KMS-11 (cell line): ENCODE results near the gene LRRC45.

Experiments
- H2AFZ ChIP-seq: fragments of 200-600 bp; sonication (generic); 2 replicates; pipeline ENCODE4 v1.6.1; 2016; ENCODE audit warnings: antibody characterized with exemption, mixed run types, low read depth
- H3K27ac ChIP-seq: fragments of 200-600 bp; sonication (generic); 2 replicates; pipeline ENCODE4 v1.6.1; 2016; ENCODE audit warnings: mild to moderate bottlenecking, mixed run types
- H3K27me3 ChIP-seq: fragments of 200-600 bp; sonication (generic); 2 replicates; pipeline ENCODE4 v1.6.1; 2017; ENCODE audit warnings: mild to moderate bottlenecking, low read depth, mixed run types, moderate library complexity; ENCODE audit not compliant: insufficient read depth
- H3K36me3 ChIP-seq: fragments of 200-600 bp; sonication (generic); 2 replicates; pipeline ENCODE4 v1.6.1; 2017; ENCODE audit warnings: mild to moderate bottlenecking, mixed run types; ENCODE audit not compliant: insufficient read depth
- H3K4me1 ChIP-seq: fragments of 200-600 bp; sonication (generic); 2 replicates; pipeline ENCODE4 v1.6.1; 2016; ENCODE audit warnings: mild to moderate bottlenecking, low read depth, mixed run types; ENCODE audit not compliant: poor library complexity, severe bottlenecking
- H3K4me2 ChIP-seq: fragments of 200-600 bp; sonication (generic); 2 replicates; pipeline ENCODE4 v1.7.0; 2016; ENCODE audit warnings: mild to moderate bottlenecking, mixed run types
- H3K4me3 ChIP-seq: fragments of 200-600 bp; sonication (generic); IDR thresholded peaks from 2 replicates; pipeline ENCODE4 v1.6.1; 2017; ENCODE audit warnings: low read depth, low read length, mixed read lengths; ENCODE audit not compliant: insufficient read depth
- H3K79me2 ChIP-seq: fragments of 200-600 bp; sonication (generic); 2 replicates; pipeline ENCODE4 v1.6.1; 2016; ENCODE audit warnings: low read depth, mixed run types; ENCODE audit not compliant: insufficient read depth
- H3K9ac ChIP-seq: fragments of 200-600 bp; sonication (generic); 2 replicates; pipeline ENCODE4 v1.6.1; 2016; ENCODE audit warnings: mild to moderate bottlenecking, mixed run types
- H4K20me1 ChIP-seq: fragments of 200-600 bp; sonication (generic); 2 replicates; pipeline ENCODE4 v1.6.1; 2016; ENCODE audit warnings: mild to moderate bottlenecking, mixed run types; ENCODE audit not compliant: insufficient read depth
- CTCF ChIP-seq: fragments of 200-600 bp; sonication (generic); conservative IDR thresholded peaks from 2 replicates; pipeline ENCODE4 v1.6.1; 2017; ENCODE audit warnings: low read depth, mild to moderate bottlenecking, antibody characterized with exemption, low read length, moderate library complexity, mixed read lengths

LRRC45 gene

GRCh38 chr17:82013341-82013740, 9.8 kb upstream of the LRRC45 start:
- TF ChIP-seq CTCF: no peak
- no peak overlapping the region for H3K9ac ChIP-seq
- H3K4me1 ChIP-seq: no peaks in the 10 kb centered on the region
- no peaks in the 10 kb centered on the region for H3K27me3 ChIP-seq
- H3K4me3 ChIP-seq: no peak overlapping the region
- no peak overlapping the region for H3K4me2 ChIP-seq
- H3K79me2 ChIP-seq: no peaks in the 10 kb centered on the region
- H3K36me3 ChIP-seq: no peaks in the 10 kb centered on the region
- no peaks in the 10 kb centered on the region for H4K20me1 ChIP-seq
- H3K27ac ChIP-seq: no peak overlapping the region
- H2AFZ ChIP-seq: no peak overlapping the region

- no peaks in the 10 kb centered on the region for H3K27me3 ChIP-seq
- no peaks in the 10 kb centered on the region for H4K20me1 ChIP-seq
- no peak overlapping the region for H3K4me3 ChIP-seq
- H3K79me2 ChIP-seq: no peaks in the 10 kb centered on the region
- no peak for TF ChIP-seq CTCF
- H3K36me3 ChIP-seq: no peaks in the 10 kb centered on the region
- H3K4me2 ChIP-seq: no peak overlapping the region
- no peaks in the 10 kb centered on the region for H3K4me1 ChIP-seq
- H3K27ac ChIP-seq: no peak overlapping the region
- no peak overlapping the region for H2AFZ ChIP-seq
- no peak overlapping the region for H3K9ac ChIP-seq
Observed at GRCh38 chr17:82013772-82014321, 9.3 kb upstream of the LRRC45 start.

GRCh38 chr17:82014432-82014831, 8.7 kb upstream of the LRRC45 start:
- H3K79me2 ChIP-seq: no peaks in the 10 kb centered on the region
- no peak overlapping the region for H3K4me2 ChIP-seq
- H3K4me3 ChIP-seq: no peak overlapping the region
- H3K27me3 ChIP-seq: no peaks in the 10 kb centered on the region
- TF ChIP-seq CTCF: no peak
- H4K20me1 ChIP-seq: no peaks in the 10 kb centered on the region
- H3K36me3 ChIP-seq: no peaks in the 10 kb centered on the region
- H3K27ac ChIP-seq: no peak overlapping the region
- no peaks in the 10 kb centered on the region for H3K4me1 ChIP-seq
- no peak overlapping the region for H3K9ac ChIP-seq
- no peak overlapping the region for H2AFZ ChIP-seq

GRCh38 chr17:82014971-82015310, 8.2 kb upstream of the LRRC45 start:
- no peaks in the 10 kb centered on the region for H3K27me3 ChIP-seq
- no peaks in the 10 kb centered on the region for H4K20me1 ChIP-seq
- no peak overlapping the region for H2AFZ ChIP-seq
- H3K4me1 ChIP-seq: no peaks in the 10 kb centered on the region
- H3K27ac ChIP-seq: no peak overlapping the region
- no peaks in the 10 kb centered on the region for H3K79me2 ChIP-seq
- TF ChIP-seq CTCF: no peak
- H3K4me2 ChIP-seq: no peak overlapping the region
- no peak overlapping the region for H3K4me3 ChIP-seq
- no peaks in the 10 kb centered on the region for H3K36me3 ChIP-seq
- no peak overlapping the region for H3K9ac ChIP-seq
